H9 (cell line): ENCODE data around the gene SYNGR1. TPM values are rescaled to one million over a fixed set of nuclear protein-coding genes. Genes with fewer than 3 reads are reported as not detected.
A peak's percentile ranks its signal among the peaks of the same experiment; 100 is the strongest.
"Not testable (repeated sequence)": the region's sequence is repeated elsewhere in the genome, so short reads cannot be mapped to it uniquely, and the experiment has no call there.

Experiments used
- DNase-seq: peaks from one replicate; pipeline ENCODE4 v3.0.0-alpha.2; 2017
- H2AFZ ChIP-seq: one replicate; pipeline ENCODE4 v1.6.1; 2013; ENCODE audit warnings: mild to moderate bottlenecking, low read length, control low read depth, moderate library complexity
- H2AK5ac ChIP-seq: 2 replicates; pipeline ENCODE4 v1.6.1; 2013; ENCODE audit warnings: low read length, control low read depth, mixed read lengths; ENCODE audit not compliant: insufficient read length
- H2BK120ac ChIP-seq: one replicate; pipeline ENCODE4 v1.6.1; 2013; ENCODE audit warnings: low read depth, mild to moderate bottlenecking, low read length, control low read depth, inconsistent platforms; ENCODE audit not compliant: poor library complexity, severe bottlenecking
- H2BK12ac ChIP-seq: 2 replicates; pipeline ENCODE4 v1.6.1; 2013; ENCODE audit warnings: low read length, control low read depth, mixed read lengths, low read depth; ENCODE audit not compliant: insufficient read length
- H2BK15ac ChIP-seq: 2 replicates; pipeline ENCODE4 v1.6.1; 2013; ENCODE audit warnings: low read depth, low read length, control low read depth
- H2BK20ac ChIP-seq: one replicate; pipeline ENCODE4 v1.6.1; 2013; ENCODE audit warnings: low read depth, mild to moderate bottlenecking, low read length, control low read depth, inconsistent platforms; ENCODE audit not compliant: poor library complexity, severe bottlenecking
- H2BK5ac ChIP-seq: 2 replicates; pipeline ENCODE4 v1.6.1; 2013; ENCODE audit warnings: low read length, control low read depth, mixed read lengths; ENCODE audit not compliant: insufficient read length
- H3K14ac ChIP-seq: 2 replicates; pipeline ENCODE4 v1.6.1; 2013; ENCODE audit warnings: low read length, control low read depth; ENCODE audit not compliant: insufficient read depth
- H3K18ac ChIP-seq: 2 replicates; pipeline ENCODE4 v1.6.1; 2013; ENCODE audit warnings: low read depth, mild to moderate bottlenecking, mixed read lengths, low read length, control low read depth; ENCODE audit not compliant: insufficient read length
- H3K23ac ChIP-seq: 2 replicates; pipeline ENCODE4 v1.6.1; 2013; ENCODE audit warnings: low read length, control low read depth, mixed read lengths, low read depth; ENCODE audit not compliant: insufficient read length
- H3K23me2 ChIP-seq: 2 replicates; pipeline ENCODE4 v1.6.1; 2013; ENCODE audit warnings: low read depth, mild to moderate bottlenecking, mixed read lengths, low read length, control low read depth; ENCODE audit not compliant: insufficient read length, poor library complexity, severe bottlenecking
- H3K27ac ChIP-seq: 2 replicates; pipeline ENCODE4 v1.5.1; 2013; ENCODE audit warnings: low read length, control low read depth, mixed read lengths, low read depth; ENCODE audit not compliant: insufficient read length
- H3K27me3 ChIP-seq: 2 replicates; pipeline ENCODE4 v1.6.1; 2013; ENCODE audit warnings: low read length, control low read depth, inconsistent platforms; ENCODE audit not compliant: insufficient read depth
- H3K4ac ChIP-seq: 2 replicates; pipeline ENCODE4 v1.6.1; 2013; ENCODE audit warnings: low read depth, mild to moderate bottlenecking, control low read depth, inconsistent platforms, low read length, moderate library complexity
- H3K4me1 ChIP-seq: 2 replicates; pipeline ENCODE4 v1.6.1; 2013; ENCODE audit warnings: low read length, control low read depth, inconsistent platforms; ENCODE audit not compliant: insufficient read depth
- H3K4me2 ChIP-seq: 2 replicates; pipeline ENCODE4 v1.6.1; 2013; ENCODE audit warnings: low read length, control low read depth, mixed read lengths; ENCODE audit not compliant: insufficient read length, insufficient read depth
- H3K56ac ChIP-seq: 2 replicates; pipeline ENCODE4 v1.6.1; 2013; ENCODE audit warnings: low read depth, mild to moderate bottlenecking, mixed read lengths, low read length, control low read depth; ENCODE audit not compliant: insufficient read length
- H3K79me1 ChIP-seq: 2 replicates; pipeline ENCODE4 v1.6.1; 2013; ENCODE audit warnings: low read depth, mild to moderate bottlenecking, moderate library complexity, low read length, control low read depth, inconsistent platforms; ENCODE audit not compliant: insufficient read depth, poor library complexity, severe bottlenecking
- H3K79me2 ChIP-seq: 2 replicates; pipeline ENCODE4 v1.6.1; 2013; ENCODE audit warnings: low read length, control low read depth, inconsistent platforms; ENCODE audit not compliant: insufficient read depth
- H3K9ac ChIP-seq: 2 replicates; pipeline ENCODE4 v1.6.1; 2013; ENCODE audit warnings: low read length, control low read depth, mixed read lengths; ENCODE audit not compliant: insufficient read length; ENCODE audit errors: extremely low read depth
- H3K9me3 ChIP-seq: one replicate; pipeline ENCODE4 v1.6.1; 2013; ENCODE audit warnings: low read depth, low read length, inconsistent platforms; ENCODE audit not compliant: control insufficient read depth
- H3T11ph ChIP-seq: one replicate; pipeline ENCODE4 v1.6.1; 2013; ENCODE audit warnings: mild to moderate bottlenecking, low read length, control low read depth, inconsistent platforms
- H4K20me1 ChIP-seq: one replicate; pipeline ENCODE4 v1.6.1; 2013; ENCODE audit not compliant: control insufficient read depth, insufficient read length, insufficient read depth
- H4K5ac ChIP-seq: 2 replicates; pipeline ENCODE4 v1.6.1; 2013; ENCODE audit warnings: low read depth, mild to moderate bottlenecking, mixed read lengths, low read length, control low read depth; ENCODE audit not compliant: insufficient read length
- H4K8ac ChIP-seq: replicated peaks from 2 replicates; pipeline ENCODE4 v1.6.1; 2013; ENCODE audit warnings: low read length, control low read depth, mixed read lengths, low read depth; ENCODE audit not compliant: insufficient read length
- H4K91ac ChIP-seq: 2 replicates; pipeline ENCODE4 v1.6.1; 2013; ENCODE audit warnings: low read depth, mild to moderate bottlenecking, moderate library complexity, mixed read lengths, low read length, control low read depth; ENCODE audit not compliant: insufficient read length
- H3K27ac Mint-ChIP-seq, 3 experiments: 2 replicates in 2 of 3; 3 replicates in 1 of 3; pipeline ENCODE4 v1.8.0; 2020 to 2021; ENCODE audit warnings: mixed read lengths in 3 of 3, mild to moderate bottlenecking in 1 of 3, moderate library complexity in 1 of 3
- H3K27me3 Mint-ChIP-seq: 2 replicates; pipeline ENCODE4 v1.8.0; 2021; ENCODE audit warnings: low read depth, mild to moderate bottlenecking, moderate library complexity, mixed read lengths
- H3K36me3 Mint-ChIP-seq, 3 experiments: 2 replicates in 2 of 3; 3 replicates in 1 of 3; pipeline ENCODE4 v1.8.0; 2020 to 2021; ENCODE audit warnings: low read depth in 3 of 3, mixed read lengths in 3 of 3; ENCODE audit not compliant: insufficient read depth in 1 of 3
- H3K4me1 Mint-ChIP-seq, 2 experiments: 2 replicates each; pipeline ENCODE4 v1.8.0; 2020; ENCODE audit warnings: mixed read lengths in 2 of 2
- H3K4me3 Mint-ChIP-seq, 2 experiments: 2 replicates in 1 of 2; 3 replicates in 1 of 2; pipeline ENCODE4 v1.8.0; 2020 to 2021; ENCODE audit warnings: mild to moderate bottlenecking in 2 of 2, mixed read lengths in 2 of 2, moderate library complexity in 1 of 2
- H3K9me3 Mint-ChIP-seq, 2 experiments: 2 replicates in 1 of 2; 3 replicates in 1 of 2; pipeline ENCODE4 v1.8.0; 2020; ENCODE audit warnings: mild to moderate bottlenecking in 2 of 2, mixed read lengths in 2 of 2, moderate library complexity in 1 of 2
- WGBS: extraction: QIAGEN DNeasy Blood & Tissue Kit; methylation state at CpG from one replicate; pipeline ENCODE4 v1.1.7; 2013; ENCODE audit warnings: missing lambda C conversion rate, low lambda C conversion rate, mixed read lengths; ENCODE audit not compliant: insufficient read length; ENCODE audit errors: extremely low coverage; 5-methylcytosine and 5-hydroxymethylcytosine counted together
- total RNA-seq: library from RNA; stranded (reverse); gene quantifications from 2 replicates; pipeline ENCODE4 v1.2.1, GENCODE V29; 2021

SYNGR1 gene
- total RNA-seq, 1 experiment from 2014 or later: 13.2 TPM

GRCh38 chr22:39358197-39358596 is 8.4 kb downstream of the SYNGR1 start:
- not testable (repeated sequence) for H4K20me1 ChIP-seq, H3K23ac ChIP-seq, H3K27me3 ChIP-seq, H3T11ph ChIP-seq, H4K5ac ChIP-seq, H4K91ac ChIP-seq, H3K4me1 ChIP-seq, H4K8ac ChIP-seq, H3K9me3 ChIP-seq, H2BK20ac ChIP-seq, H3K9ac ChIP-seq, H3K56ac ChIP-seq, H2BK5ac ChIP-seq, H3K4me3 Mint-ChIP-seq, H3K23me2 ChIP-seq, H2BK120ac ChIP-seq, H2BK15ac ChIP-seq, H3K4me2 ChIP-seq, H3K79me1 ChIP-seq, H3K14ac ChIP-seq, H3K18ac ChIP-seq, H3K4ac ChIP-seq, H3K27me3 Mint-ChIP-seq, H2AK5ac ChIP-seq, H2AFZ ChIP-seq, H2BK12ac ChIP-seq, H3K9me3 Mint-ChIP-seq, H3K79me2 ChIP-seq, H3K27ac ChIP-seq, DNase-seq
- Mint-ChIP-seq H3K27ac (peak overlapping the region; percentile 28 to 88 (median 42); a peak in 3 of 7 replicates), H3K4me1 (peaks cover 27 to 44% of the 10 kb centered on the region in 2 experiments), H3K36me3 (peaks cover 7 to 22% (median 10%) of the 10 kb centered on the region in 3 experiments; a peak in 6 of 7 replicates)
- WGBS: no CpG with 5 or more reads among the region's 17 CpGs
